GM23338 (cell line): ENCODE data around the gene MEST. TPM values are rescaled to one million over a fixed set of nuclear protein-coding genes. Genes with fewer than 3 reads are reported as not detected.

ENCODE experiments used
- ATAC-seq: fragments of 200-7000 bp; cut with Tn5 transposase; 3 replicates; pipeline ENCODE4 v1.9.1; 2020
- DNase-seq: peaks from one replicate; pipeline ENCODE4 v3.0.0-alpha.2; 2015; ENCODE audit warnings: low spot score
- H2AFZ ChIP-seq: fragments of 200-600 bp; sonication (generic); 2 replicates; pipeline ENCODE4 v1.8.0; 2016; ENCODE audit warnings: antibody characterized with exemption, mild to moderate bottlenecking, moderate library complexity
- H3F3A ChIP-seq: fragments of 200-600 bp; sonication (generic); replicated peaks from 2 replicates; pipeline ENCODE4 v1.8.0; 2017; ENCODE audit warnings: antibody characterized with exemption, mixed run types, low read depth
- H3K27ac ChIP-seq: fragments of 200-600 bp; sonication (generic); 2 replicates; pipeline ENCODE4 v1.6.1; 2016; ENCODE audit warnings: low read depth
- H3K27me3 ChIP-seq: fragments of 200-600 bp; sonication (generic); 2 replicates; pipeline ENCODE4 v1.8.0; 2016; ENCODE audit warnings: mild to moderate bottlenecking, mixed run types, moderate library complexity; ENCODE audit not compliant: insufficient read depth
- H3K36me3 ChIP-seq: fragments of 200-600 bp; sonication (generic); 2 replicates; pipeline ENCODE4 v1.8.0; 2016; ENCODE audit warnings: mild to moderate bottlenecking; ENCODE audit not compliant: insufficient read depth
- H3K4me1 ChIP-seq: fragments of 200-600 bp; sonication (generic); 2 replicates; pipeline ENCODE4 v1.8.0; 2016; ENCODE audit warnings: mild to moderate bottlenecking, moderate library complexity; ENCODE audit not compliant: insufficient read depth
- H3K4me2 ChIP-seq: fragments of 200-600 bp; sonication (generic); 2 replicates; pipeline ENCODE4 v1.7.1; 2017; ENCODE audit warnings: mixed run types
- H3K4me3 ChIP-seq: fragments of 200-600 bp; sonication (generic); 2 replicates; pipeline ENCODE4 v1.6.1; 2016; ENCODE audit warnings: mixed run types
- H3K79me2 ChIP-seq: fragments of 200-600 bp; sonication (generic); replicated peaks from 2 replicates; pipeline ENCODE4 v1.8.0; 2017; ENCODE audit warnings: mild to moderate bottlenecking; ENCODE audit not compliant: insufficient read depth
- H3K9me2 ChIP-seq: fragments of 200-600 bp; sonication (generic); 2 replicates; pipeline ENCODE4 v1.8.0; 2017; ENCODE audit not compliant: insufficient read depth
- H4K20me1 ChIP-seq: fragments of 200-600 bp; sonication (generic); replicated peaks from 2 replicates; pipeline ENCODE4 v1.8.0; 2017; ENCODE audit warnings: mild to moderate bottlenecking; ENCODE audit not compliant: insufficient read depth
- H3K27ac Mint-ChIP-seq: 2 replicates; pipeline ENCODE4 v1.8.0; 2020; ENCODE audit warnings: inconsistent platforms, mild to moderate bottlenecking, moderate library complexity, mixed read lengths
- H3K27me3 Mint-ChIP-seq: 3 replicates; pipeline ENCODE4 v1.8.0; 2022; ENCODE audit warnings: low read depth, mild to moderate bottlenecking, moderate library complexity, mixed read lengths, inconsistent platforms; ENCODE audit not compliant: insufficient read depth, poor library complexity
- H3K36me3 Mint-ChIP-seq: 3 replicates; pipeline ENCODE4 v1.8.0; 2021; ENCODE audit warnings: low read depth, mild to moderate bottlenecking, inconsistent platforms, moderate library complexity, mixed read lengths
- H3K4me1 Mint-ChIP-seq: 3 replicates; pipeline ENCODE4 v1.8.0; 2020; ENCODE audit warnings: mild to moderate bottlenecking, inconsistent platforms, mixed read lengths
- H3K4me3 Mint-ChIP-seq: 3 replicates; pipeline ENCODE4 v1.8.0; 2021; ENCODE audit warnings: moderate library complexity, mild to moderate bottlenecking, inconsistent platforms, mixed read lengths
- H3K9me3 Mint-ChIP-seq: 3 replicates; pipeline ENCODE4 v1.8.0; 2020; ENCODE audit warnings: moderate library complexity, mild to moderate bottlenecking, inconsistent platforms, mixed read lengths
- CREB1 ChIP-seq: fragments of 250-450 bp; sonication (Bioruptor Pico); IDR thresholded peaks from 2 replicates; pipeline ENCODE4 v1.5.0; 2020; ENCODE audit warnings: low read depth, mild to moderate bottlenecking, moderate library complexity
- EZH2 ChIP-seq: fragments of 200-600 bp; sonication (generic); IDR thresholded peaks from one replicate; pipeline ENCODE4 v1.8.0; 2017; ENCODE audit warnings: antibody characterized with exemption, mild to moderate bottlenecking, low read depth; ENCODE audit not compliant: unreplicated experiment
- EZH2phosphoT487 ChIP-seq: fragments of 200-600 bp; sonication (generic); IDR thresholded peaks from one replicate; pipeline ENCODE4 v1.8.1; 2018; ENCODE audit warnings: antibody characterized with exemption; ENCODE audit not compliant: unreplicated experiment
- JUNB ChIP-seq: IDR thresholded peaks from one replicate; pipeline ENCODE4 v1.6.1; 2016; ENCODE audit warnings: antibody characterized with exemption; ENCODE audit not compliant: unreplicated experiment
- NANOG ChIP-seq: IDR thresholded peaks from 2 replicates; pipeline ENCODE4 v1.6.1; 2016; ENCODE audit warnings: antibody characterized with exemption, borderline replicate concordance
- POLR2AphosphoS5 ChIP-seq: IDR thresholded peaks from 2 replicates; pipeline ENCODE4 v1.6.1; 2016; ENCODE audit warnings: antibody characterized with exemption, low read depth
- STAT1 ChIP-seq: IDR thresholded peaks from one replicate; pipeline ENCODE4 v1.6.1; 2016; ENCODE audit warnings: antibody characterized with exemption; ENCODE audit not compliant: unreplicated experiment
- ZNF114 ChIP-seq: fragments of 250-450 bp; sonication (Bioruptor Pico); IDR thresholded peaks from 2 replicates; pipeline ENCODE4 v1.5.0; 2020; ENCODE audit warnings: mild to moderate bottlenecking, moderate library complexity
- ZNF331 ChIP-seq: fragments of 250-450 bp; sonication (Bioruptor Pico); IDR thresholded peaks from 2 replicates; pipeline ENCODE4 v1.5.0; 2020; ENCODE audit warnings: low read depth, mild to moderate bottlenecking, moderate library complexity
- polyA plus RNA-seq: library from polyadenylated mRNA; unstranded; fragments of >200 nt; fragmentation: Nextera tagmentation; extraction: Ambion mirVana; gene quantifications from 2 replicates; pipeline ENCODE4 v1.2.1, GENCODE V29; 2016
- total RNA-seq: library from RNA; depleted of rRNA; stranded (reverse); fragments of >200 nt; shearing (Covaris generic); gene quantifications from 2 replicates; pipeline ENCODE4 v1.2.3, GENCODE V29; 2014
- TF ChIP-seq, protein P1 (sequence below): IDR thresholded peaks from 2 replicates; pipeline ENCODE4 v1.6.1; 2016; ENCODE audit warnings: antibody characterized with exemption
- TF ChIP-seq, protein P2 (sequence below): IDR thresholded peaks from one replicate; pipeline ENCODE4 v1.6.1; 2018; ENCODE audit warnings: antibody characterized with exemption; ENCODE audit not compliant: unreplicated experiment
- TF ChIP-seq, protein P3 (sequence below), 2 experiments: fragments of 200-600 bp in 1 of 2; sonication (generic) in 1 of 2; conservative IDR thresholded peaks; 2 replicates each; pipeline versions ENCODE4 v1.5.1 to v1.6.1; 2016 to 2017; ENCODE audit warnings: antibody characterized with exemption in 2 of 2, low read depth in 2 of 2, mild to moderate bottlenecking in 2 of 2, moderate library complexity in 1 of 2
- TF ChIP-seq, protein P4 (sequence below): fragments of 250-450 bp; sonication (Bioruptor Pico); IDR thresholded peaks from 2 replicates; pipeline ENCODE4 v1.5.0; 2020; ENCODE audit warnings: mild to moderate bottlenecking, moderate library complexity

The MEST gene
- total and polyA plus RNA-seq, 2 experiments from 2014 or later: 167 to 229 TPM

DNA sequence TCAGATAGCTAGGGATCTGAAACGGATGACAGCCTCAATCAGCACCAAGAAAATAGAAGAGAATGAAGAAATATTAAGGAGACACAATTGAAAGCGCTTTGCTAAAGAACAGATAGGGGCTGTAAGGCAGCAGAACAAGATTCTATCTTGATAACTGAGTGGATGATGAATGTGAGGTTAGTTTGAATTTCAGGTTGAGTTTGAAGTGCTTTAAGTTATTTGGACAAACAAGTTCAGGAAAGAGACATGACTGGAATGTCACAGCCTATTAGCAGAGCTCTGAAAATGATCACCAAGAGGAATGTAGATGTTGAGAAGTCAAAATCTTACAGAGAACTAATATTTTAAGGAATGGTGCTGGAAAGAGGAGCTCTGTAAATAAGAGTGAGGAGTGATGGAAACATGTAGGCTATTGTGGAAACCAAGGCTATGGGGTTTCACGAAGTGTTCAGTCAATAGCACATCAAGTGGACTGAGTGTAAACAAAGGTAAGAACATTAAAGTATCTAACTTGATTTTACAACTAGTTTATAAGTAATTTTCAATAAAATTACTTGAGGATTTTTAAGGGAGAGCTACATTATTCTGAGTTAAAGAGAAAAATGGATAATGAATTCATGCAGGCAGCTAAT, 61.6 kb downstream of the MEST start:
- Histone ChIP-seq H3K79me2 (no peaks in the 10 kb centered on the region), H4K20me1 (0 out of 2 replicates have a peak, but pooled peaks cover 5% of the 10 kb centered on the region), H3K27ac (no peak overlapping the region), H3K4me1 (no peaks in the 10 kb centered on the region), H3K36me3 (no peaks in the 10 kb centered on the region; the same call in 1 of the 2 replicates), H3F3A (no peaks in the 10 kb centered on the region), H3K4me2 (no peak overlapping the region), H3K9me2 (no peaks in the 10 kb centered on the region), H3K4me3 (no peak overlapping the region), H3K27me3 (no peaks in the 10 kb centered on the region), H2AFZ (no peak overlapping the region)
- DNase-seq (no peak), ATAC-seq (no peak)
- Mint-ChIP-seq H3K9me3 (no peaks in the 10 kb centered on the region), H3K4me1 (no peaks in the 10 kb centered on the region), H3K4me3 (no peak overlapping the region), H3K36me3 (peaks cover 7% of the 10 kb centered on the region; the same call in 2 of the 3 replicates), H3K27ac (no peak overlapping the region), H3K27me3 (peaks cover 3% of the 10 kb centered on the region)
- TF ChIP-seq, protein P1, sequence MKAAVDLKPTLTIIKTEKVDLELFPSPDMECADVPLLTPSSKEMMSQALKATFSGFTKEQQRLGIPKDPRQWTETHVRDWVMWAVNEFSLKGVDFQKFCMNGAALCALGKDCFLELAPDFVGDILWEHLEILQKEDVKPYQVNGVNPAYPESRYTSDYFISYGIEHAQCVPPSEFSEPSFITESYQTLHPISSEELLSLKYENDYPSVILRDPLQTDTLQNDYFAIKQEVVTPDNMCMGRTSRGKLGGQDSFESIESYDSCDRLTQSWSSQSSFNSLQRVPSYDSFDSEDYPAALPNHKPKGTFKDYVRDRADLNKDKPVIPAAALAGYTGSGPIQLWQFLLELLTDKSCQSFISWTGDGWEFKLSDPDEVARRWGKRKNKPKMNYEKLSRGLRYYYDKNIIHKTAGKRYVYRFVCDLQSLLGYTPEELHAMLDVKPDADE: no peak
- TF ChIP-seq ZNF114 (CRISPR knock-in tag) (no peak), JUNB (no peak), STAT1 (no peak), CREB1 (CRISPR knock-in tag) (no peak), NANOG (no peak), ZNF331 (no peak), POLR2AphosphoS5 (no peak), EZH2 (no peak), EZH2phosphoT487 (no peak)
- TF ChIP-seq, protein P2, sequence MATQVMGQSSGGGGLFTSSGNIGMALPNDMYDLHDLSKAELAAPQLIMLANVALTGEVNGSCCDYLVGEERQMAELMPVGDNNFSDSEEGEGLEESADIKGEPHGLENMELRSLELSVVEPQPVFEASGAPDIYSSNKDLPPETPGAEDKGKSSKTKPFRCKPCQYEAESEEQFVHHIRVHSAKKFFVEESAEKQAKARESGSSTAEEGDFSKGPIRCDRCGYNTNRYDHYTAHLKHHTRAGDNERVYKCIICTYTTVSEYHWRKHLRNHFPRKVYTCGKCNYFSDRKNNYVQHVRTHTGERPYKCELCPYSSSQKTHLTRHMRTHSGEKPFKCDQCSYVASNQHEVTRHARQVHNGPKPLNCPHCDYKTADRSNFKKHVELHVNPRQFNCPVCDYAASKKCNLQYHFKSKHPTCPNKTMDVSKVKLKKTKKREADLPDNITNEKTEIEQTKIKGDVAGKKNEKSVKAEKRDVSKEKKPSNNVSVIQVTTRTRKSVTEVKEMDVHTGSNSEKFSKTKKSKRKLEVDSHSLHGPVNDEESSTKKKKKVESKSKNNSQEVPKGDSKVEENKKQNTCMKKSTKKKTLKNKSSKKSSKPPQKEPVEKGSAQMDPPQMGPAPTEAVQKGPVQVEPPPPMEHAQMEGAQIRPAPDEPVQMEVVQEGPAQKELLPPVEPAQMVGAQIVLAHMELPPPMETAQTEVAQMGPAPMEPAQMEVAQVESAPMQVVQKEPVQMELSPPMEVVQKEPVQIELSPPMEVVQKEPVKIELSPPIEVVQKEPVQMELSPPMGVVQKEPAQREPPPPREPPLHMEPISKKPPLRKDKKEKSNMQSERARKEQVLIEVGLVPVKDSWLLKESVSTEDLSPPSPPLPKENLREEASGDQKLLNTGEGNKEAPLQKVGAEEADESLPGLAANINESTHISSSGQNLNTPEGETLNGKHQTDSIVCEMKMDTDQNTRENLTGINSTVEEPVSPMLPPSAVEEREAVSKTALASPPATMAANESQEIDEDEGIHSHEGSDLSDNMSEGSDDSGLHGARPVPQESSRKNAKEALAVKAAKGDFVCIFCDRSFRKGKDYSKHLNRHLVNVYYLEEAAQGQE: no peak
- TF ChIP-seq, protein P3, sequence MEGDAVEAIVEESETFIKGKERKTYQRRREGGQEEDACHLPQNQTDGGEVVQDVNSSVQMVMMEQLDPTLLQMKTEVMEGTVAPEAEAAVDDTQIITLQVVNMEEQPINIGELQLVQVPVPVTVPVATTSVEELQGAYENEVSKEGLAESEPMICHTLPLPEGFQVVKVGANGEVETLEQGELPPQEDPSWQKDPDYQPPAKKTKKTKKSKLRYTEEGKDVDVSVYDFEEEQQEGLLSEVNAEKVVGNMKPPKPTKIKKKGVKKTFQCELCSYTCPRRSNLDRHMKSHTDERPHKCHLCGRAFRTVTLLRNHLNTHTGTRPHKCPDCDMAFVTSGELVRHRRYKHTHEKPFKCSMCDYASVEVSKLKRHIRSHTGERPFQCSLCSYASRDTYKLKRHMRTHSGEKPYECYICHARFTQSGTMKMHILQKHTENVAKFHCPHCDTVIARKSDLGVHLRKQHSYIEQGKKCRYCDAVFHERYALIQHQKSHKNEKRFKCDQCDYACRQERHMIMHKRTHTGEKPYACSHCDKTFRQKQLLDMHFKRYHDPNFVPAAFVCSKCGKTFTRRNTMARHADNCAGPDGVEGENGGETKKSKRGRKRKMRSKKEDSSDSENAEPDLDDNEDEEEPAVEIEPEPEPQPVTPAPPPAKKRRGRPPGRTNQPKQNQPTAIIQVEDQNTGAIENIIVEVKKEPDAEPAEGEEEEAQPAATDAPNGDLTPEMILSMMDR (conservative IDR thresholded peaks at IDR 0.05; ENCODE audit: low read depth in 2 of 2): no peak
- TF ChIP-seq, protein P4, sequence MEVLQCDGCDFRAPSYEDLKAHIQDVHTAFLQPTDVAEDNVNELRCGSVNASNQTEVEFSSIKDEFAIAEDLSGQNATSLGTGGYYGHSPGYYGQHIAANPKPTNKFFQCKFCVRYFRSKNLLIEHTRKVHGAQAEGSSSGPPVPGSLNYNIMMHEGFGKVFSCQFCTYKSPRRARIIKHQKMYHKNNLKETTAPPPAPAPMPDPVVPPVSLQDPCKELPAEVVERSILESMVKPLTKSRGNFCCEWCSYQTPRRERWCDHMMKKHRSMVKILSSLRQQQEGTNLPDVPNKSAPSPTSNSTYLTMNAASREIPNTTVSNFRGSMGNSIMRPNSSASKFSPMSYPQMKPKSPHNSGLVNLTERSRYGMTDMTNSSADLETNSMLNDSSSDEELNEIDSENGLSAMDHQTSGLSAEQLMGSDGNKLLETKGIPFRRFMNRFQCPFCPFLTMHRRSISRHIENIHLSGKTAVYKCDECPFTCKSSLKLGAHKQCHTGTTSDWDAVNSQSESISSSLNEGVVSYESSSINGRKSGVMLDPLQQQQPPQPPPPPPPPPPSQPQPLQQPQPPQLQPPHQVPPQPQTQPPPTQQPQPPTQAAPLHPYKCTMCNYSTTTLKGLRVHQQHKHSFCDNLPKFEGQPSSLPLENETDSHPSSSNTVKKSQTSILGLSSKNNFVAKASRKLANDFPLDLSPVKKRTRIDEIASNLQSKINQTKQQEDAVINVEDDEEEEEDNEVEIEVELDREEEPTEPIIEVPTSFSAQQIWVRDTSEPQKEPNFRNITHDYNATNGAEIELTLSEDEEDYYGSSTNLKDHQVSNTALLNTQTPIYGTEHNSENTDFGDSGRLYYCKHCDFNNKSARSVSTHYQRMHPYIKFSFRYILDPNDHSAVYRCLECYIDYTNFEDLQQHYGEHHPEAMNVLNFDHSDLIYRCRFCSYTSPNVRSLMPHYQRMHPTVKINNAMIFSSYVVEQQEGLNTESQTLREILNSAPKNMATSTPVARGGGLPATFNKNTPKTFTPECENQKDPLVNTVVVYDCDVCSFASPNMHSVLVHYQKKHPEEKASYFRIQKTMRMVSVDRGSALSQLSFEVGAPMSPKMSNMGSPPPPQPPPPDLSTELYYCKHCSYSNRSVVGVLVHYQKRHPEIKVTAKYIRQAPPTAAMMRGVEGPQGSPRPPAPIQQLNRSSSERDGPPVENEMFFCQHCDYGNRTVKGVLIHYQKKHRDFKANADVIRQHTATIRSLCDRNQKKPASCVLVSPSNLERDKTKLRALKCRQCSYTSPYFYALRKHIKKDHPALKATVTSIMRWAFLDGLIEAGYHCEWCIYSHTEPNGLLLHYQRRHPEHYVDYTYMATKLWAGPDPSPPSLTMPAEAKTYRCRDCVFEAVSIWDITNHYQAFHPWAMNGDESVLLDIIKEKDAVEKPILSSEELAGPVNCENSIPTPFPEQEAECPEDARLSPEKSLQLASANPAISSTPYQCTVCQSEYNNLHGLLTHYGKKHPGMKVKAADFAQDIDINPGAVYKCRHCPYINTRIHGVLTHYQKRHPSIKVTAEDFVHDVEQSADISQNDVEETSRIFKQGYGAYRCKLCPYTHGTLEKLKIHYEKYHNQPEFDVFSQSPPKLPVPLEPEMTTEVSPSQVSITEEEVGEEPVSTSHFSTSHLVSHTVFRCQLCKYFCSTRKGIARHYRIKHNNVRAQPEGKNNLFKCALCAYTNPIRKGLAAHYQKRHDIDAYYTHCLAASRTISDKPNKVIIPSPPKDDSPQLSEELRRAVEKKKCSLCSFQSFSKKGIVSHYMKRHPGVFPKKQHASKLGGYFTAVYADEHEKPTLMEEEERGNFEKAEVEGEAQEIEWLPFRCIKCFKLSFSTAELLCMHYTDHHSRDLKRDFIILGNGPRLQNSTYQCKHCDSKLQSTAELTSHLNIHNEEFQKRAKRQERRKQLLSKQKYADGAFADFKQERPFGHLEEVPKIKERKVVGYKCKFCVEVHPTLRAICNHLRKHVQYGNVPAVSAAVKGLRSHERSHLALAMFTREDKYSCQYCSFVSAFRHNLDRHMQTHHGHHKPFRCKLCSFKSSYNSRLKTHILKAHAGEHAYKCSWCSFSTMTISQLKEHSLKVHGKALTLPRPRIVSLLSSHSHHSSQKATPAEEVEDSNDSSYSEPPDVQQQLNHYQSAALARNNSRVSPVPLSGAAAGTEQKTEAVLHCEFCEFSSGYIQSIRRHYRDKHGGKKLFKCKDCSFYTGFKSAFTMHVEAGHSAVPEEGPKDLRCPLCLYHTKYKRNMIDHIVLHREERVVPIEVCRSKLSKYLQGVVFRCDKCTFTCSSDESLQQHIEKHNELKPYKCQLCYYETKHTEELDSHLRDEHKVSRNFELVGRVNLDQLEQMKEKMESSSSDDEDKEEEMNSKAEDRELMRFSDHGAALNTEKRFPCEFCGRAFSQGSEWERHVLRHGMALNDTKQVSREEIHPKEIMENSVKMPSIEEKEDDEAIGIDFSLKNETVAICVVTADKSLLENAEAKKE (CRISPR knock-in tag): no peak
